Vagina (tissue), 2 donors: ENCODE results near the gene CEACAM21.

Experiments used
- CTCF ChIP-seq, 3 experiments: fragments of 450-650 bp in 2 of 3; fragments of 200-600 bp in 1 of 3; sonication (generic) in 1 of 3; IDR thresholded peaks; one replicate each; pipeline ENCODE4 v1.5.1; 2017 to 2019; ENCODE audit warnings: antibody characterized with exemption in 3 of 3, mild to moderate bottlenecking in 2 of 3, moderate library complexity in 2 of 3
- POLR2A ChIP-seq, 2 donors: fragments of 450-650 bp; IDR thresholded peaks; one replicate each; pipeline ENCODE4 v1.6.1; 2017; ENCODE audit warnings: antibody characterized with exemption in 2 of 2, mild to moderate bottlenecking in 2 of 2, moderate library complexity in 2 of 2

GRCh38 chr19:41540041-41540695 lies 35.8 kb upstream of the CEACAM21 start:
- TF ChIP-seq POLR2A (IDR thresholded peaks at IDR 0.05), result no peak
- TF ChIP-seq CTCF (IDR thresholded peaks at IDR 0.05), result no peak
